Measurements from ENCODE around the gene MSANTD1.

Gene MSANTD1

DNA sequence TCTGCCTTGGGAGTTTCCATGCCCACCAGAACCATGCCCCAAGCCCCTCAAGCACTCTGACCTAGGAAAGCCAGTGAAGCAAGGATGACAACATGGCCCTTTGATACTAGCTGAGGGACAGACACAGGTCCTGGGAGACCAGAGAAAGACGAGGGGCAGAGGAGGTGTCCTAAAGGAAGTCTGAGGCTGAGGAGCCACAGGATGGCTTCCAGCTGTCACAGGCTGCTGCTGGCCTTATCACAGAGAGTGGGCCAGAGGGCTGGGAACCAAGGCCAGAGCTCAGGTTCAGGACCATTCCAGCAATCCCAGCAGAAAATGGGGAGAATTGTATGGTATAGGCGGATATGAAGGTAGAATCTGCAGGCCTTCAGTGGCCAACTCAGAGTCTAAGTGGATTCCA, 31.7 kb upstream of the MSANTD1 start:
- DNase-seq, result no peak

DNA sequence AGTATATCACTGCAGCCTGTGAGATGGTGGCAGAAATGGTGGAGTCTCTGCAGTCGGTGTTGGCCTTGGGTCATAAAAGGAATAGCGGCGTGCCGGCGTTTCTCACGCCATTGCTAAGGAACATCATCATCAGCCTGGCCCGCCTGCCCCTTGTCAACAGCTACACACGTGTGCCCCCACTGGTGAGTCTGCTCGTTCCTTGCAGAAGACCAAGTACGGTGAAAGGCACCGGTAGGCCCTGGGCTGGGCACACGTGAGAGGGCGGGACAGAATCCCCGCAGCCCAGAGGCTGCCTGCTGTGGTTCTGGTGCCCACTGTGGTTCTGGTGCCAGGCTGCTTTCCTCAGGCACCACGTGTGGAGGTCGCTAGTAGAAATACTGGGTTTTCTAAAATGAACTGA, 31.2 kb upstream of the MSANTD1 start:
- DNase-seq, result no peak

DNA sequence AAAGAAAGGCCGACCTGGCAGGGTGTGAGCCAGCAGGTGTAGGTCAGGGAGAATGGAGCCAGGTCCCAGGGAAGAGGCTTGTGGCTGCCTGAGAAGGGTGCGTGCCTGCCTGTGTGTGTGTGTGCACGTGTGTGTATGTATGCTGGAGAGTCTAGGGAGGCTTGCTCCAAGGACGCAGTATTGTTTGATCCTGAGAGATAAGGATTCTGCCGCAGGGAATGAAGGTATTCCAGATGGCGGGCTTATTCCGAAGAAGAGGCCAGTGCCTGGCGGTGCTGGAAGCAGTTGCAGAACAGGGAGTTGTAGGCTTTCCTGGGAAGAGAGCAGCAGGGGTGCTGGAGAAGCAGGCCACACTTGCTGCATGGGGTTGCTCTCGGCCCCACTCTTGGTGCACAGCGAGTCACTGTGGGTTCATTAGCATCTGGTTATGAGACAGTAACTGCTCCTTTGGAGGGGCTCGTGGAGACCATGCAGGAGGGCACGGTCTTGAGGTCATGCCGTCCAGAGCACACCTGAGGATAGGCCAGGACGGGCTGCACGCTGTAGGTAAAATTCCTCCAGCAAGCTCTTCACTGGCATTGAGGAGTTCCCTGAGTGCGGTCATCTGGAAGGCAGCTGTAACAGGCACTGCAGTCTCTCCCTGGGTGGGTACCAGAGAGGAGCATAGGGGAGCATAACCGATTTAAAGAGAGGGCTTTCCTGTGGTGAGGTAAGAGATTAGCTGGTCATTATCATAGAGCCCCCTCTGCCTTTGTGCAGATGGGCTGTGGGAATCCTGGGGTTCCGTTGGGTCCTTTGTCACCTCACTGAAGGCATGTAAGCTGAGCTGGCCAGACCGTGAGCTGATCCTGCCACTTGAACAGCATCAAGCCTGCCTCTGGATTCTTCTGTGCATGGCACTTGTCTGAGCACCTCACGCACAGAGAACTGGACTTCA, 29.9 kb upstream of the MSANTD1 start:
- no peak for DNase-seq

DNA sequence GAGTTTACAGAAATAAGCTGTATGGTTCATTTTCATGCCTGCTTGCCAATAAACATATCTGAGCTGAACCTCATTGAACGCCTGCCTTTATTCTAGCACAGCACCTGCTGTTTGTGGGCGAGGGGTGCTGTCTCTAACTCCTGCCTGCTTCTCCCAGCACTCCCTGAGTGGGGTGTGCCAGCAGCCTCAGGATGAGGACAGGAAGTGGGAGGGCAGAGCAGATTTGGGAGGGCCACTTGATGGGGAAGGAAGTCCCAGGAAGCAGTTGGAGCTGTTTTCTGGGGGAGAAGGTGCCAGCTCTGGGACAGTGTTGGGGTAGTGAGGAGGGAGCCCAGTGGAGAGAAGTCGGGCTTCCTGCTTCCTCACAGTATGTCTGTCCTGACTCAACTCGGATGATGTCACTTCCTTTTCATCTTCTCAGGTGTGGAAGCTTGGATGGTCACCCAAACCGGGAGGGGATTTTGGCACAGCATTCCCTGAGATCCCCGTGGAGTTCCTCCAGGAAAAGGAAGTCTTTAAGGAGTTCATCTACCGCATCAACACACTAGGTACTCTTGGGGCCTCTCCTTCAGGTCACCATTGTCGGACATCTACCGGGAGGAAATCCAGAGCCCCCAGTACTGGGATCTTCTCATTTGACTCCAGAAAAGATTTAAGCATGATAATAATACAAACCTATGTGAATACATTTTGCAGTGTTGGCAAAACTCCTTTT, 29.0 kb upstream of the MSANTD1 start:
- no peak for DNase-seq

DNA sequence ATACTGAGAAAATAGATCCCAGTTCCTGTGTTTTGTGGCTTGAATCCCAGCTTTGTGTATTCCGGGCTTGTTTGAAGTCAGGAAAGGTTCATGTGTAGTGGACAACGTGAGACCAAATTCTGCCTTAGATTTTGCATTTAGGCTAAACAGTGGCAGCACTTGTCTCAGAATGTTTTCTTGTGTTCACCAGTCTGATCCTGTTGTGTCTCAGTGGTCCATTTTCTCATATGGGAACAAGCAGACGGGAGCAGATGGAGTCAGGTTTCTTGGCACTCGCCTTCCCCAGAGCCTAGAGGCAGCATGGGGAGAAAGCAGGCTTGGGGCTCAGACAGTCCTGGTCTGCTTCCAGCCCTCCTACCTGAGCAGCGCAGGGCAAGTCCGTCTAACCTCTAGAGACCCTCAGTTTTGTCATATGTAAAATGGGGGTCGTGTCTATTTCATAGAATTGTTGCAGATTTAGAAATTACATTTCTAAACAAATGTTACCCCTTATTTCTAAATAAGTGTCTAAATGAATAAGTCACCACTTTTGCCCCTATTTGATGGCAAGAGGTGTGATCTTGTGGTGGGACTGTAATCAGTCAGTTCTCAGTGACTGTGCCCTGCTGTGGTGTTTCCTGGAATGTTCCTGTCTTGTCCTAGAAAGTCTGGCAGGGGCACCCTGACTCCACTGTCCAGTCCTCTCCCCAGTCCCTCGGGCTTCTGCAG, 28.3 kb upstream of the MSANTD1 start:
- no peak for DNase-seq

DNA sequence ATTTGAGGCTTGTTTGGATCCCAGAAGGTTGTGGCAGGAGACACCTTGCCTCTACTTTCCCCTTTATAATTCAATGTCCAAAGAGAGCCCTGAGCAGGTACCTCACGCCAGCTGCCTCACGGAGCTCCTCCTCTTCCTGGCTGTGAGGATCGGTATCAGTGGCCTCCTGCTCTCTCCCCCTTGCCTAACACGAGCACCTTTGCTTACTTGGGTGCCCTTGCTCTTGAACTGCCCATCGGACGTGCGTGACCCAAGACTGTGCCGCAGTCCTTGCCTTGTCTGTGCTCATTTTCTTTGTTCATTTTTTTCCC, 27.8 kb upstream of the MSANTD1 start:
- DNase-seq, result no peak

DNA sequence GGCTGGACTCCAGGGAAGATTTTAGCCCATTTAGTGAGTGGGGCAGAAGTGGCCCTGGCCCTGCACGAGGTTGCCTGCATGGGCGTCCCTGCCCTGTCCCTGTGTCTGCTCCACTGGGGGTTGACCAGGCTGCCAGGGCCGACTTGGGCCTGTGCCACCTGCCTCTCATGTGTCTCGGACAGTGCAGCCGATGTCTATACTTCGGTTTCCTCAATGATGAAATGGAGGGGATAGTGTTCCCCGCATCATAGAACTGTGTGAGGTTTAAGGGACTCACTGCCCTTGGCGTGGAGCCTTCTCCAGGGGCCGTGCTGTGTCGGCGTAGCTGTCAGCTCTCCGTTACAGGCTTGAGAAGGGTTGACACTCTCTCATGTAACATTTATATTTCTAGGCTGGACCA, 27.0 kb upstream of the MSANTD1 start:
- no peak for DNase-seq

DNA sequence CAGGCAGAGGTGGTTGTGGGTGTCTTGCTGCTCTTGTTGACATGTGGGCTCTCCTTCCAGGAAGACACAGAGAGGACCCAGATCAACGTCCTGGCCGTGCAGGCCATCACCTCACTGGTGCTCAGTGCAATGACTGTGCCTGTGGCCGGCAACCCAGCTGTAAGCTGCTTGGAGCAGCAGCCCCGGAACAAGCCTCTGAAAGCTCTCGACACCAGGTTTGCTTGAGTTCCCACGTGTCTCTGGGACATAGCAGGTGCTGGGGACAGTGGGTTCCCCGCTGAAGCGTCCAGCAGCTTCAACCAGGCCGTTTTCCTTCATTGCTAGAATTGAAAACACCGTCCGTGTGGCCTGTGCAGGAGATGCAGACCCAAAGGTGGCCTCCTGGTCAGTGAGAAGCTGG, 25.6 kb upstream of the MSANTD1 start:
- no peak for DNase-seq

DNA sequence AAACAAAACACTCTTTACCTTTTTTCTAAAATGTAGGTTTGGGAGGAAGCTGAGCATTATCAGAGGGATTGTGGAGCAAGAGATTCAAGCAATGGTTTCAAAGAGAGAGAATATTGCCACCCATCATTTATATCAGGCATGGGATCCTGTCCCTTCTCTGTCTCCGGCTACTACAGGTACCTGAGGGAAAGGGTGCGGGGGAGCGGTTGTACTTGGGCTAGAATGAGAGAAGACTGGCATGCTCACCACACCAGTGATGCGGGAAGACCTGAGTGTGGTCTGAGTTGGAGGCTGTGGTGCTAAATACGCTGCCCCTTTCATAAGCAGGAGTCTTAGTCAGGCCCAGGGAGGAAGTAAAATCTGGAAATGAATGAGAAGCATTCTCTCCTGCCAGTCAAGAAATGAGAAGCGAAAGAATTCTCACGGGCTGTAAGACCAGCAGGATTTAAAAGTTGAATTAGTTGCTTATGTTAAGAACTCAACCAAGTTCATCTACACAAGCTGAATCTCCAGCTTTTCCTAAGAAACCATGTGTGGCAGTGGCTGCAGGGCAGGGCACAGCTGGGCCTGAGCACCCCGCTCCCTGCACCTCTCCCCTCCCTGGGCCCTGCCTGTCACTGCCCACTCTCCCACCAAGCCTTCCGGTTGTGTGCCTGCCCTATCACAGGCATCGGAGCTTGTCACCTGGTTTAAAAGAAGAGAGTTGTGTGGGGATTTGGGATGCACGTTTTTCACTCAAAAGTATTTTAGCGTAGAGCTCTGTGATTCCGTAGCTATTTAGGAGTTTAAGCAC, 24.8 kb upstream of the MSANTD1 start:
- no peak for DNase-seq

DNA sequence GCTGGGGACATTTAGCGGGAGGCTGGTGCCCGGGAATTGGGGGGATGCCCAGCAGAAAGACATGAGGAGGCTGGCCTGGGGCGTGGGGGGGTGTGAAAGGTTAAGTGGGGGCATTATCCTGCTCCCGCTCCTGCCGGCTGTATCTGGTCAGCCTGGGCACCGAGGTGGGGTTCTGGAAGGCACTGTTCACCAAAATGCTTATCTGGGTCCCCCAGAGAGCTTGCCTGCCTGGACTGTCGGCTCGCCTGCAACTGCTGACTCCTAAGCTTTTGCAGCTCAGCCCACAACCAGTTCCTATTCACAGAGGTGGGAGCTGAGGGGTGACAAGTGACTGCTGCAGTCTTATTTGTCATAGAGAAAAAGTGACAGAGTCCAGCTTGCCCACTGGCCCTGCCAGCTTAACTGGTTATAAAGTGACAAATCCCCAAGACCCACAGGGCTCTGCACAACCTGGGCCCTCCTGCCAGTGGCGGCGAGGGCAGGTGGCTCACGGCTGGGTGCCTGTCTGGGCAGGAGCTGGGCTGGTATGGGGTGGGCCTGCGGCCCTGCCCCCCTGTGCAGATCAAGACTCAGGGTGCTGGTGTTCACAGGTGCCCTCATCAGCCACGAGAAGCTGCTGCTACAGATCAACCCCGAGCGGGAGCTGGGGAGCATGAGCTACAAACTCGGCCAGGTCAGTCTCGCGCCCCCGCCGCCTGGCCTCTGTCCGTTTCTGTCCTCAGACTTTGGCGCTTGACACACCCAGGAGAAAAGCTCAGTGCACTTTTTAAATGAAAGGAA, 23.7 kb upstream of the MSANTD1 start:
- no peak for DNase-seq

DNA sequence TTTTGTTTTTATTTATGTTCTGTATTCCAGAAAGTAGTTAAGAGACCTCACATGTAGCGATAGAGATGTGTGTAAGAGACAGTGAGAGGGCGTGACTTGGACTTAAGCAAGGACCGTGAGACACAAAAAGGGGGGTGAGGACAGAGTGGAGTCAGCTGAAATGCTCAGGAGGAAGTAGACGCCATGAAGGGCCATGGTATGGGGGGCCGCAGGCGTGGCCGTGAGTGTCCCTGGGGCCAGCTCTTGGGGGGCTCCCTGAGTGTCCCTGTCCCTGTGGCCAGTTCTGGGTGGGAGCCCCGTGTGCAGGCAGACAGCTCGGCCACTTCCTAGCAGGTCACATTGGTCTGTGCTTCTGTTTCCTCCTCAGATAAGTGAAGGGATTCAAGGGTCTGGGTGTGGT, 23.0 kb upstream of the MSANTD1 start:
- DNase-seq, result no peak

DNA sequence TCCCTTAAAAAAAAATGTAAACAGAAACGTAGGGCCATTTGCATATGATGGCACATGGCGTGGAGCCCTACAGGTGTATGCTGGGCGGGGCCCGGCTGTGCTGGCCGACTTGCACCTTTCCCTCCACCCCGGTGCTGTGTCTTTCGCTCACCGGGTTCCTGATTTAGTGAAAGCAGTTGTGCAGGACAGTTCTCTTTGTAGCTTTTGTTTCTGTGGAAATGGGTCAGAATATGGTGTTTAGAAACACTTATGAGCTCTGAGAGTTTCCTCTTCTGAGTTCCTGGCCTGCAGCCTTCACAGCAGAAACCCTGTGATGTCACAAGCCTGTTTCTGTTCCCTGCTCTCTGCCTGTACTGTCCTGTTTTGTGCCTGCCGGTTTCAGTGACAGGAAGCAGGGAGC, 22.5 kb upstream of the MSANTD1 start:
- DNase-seq, result no peak

DNA sequence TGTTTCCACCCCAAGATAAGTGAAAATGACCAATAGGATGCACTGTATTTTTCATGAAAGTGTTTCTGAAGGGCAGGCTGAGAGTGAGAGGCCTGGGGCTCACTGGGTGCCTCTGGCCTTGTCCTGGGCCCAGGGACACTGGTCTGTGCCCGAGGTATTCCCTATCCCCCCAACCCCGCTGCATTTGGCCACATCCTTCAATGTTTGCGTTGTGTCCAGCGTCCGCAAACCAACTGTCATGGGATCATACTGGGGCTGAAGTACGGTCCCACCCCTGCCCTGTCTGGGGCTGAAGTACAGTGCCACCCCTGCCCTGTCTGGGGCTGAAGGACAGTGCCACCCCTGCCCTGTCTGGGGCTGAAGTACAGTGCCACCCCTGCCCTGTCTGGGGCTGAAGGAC, 22.0 kb upstream of the MSANTD1 start:
- no peak for DNase-seq

DNA sequence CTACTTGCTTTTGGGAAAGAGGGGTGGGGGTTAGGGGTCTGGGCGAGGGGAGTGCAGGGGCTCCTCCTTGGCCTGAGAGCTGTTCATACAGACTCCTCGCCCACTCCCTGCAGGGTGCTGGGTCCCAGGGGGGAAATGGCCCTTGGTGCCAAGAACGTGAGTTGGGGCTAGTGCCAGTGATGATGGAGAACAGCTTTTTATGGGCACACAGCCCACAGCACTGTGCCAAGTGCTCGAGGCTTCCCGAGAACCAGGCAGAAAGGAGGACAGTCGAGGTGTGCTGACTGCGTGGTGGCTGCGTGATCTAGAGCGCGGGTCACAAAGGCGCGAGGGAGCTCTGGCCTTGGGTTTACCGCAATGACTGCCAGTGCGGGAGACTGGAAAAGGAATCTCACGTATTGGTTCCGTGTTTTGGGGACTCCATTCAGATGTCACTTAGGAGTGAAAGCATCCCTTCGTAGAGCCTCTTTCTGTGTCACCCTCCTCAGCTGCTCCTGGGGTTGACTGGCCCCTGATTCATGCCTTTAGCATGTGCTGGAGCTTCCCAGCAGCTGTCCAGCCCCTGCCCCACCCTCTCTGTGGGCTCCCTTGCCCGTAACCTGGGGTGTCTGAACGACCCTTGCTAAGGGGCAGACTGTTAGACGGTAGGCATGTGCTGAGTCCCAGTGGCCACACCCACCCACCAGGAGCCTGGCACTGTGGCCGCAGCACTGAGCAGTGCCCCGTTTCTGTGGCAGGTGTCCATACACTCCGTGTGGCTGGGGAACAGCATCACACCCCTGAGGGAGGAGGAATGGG, 20.9 kb upstream of the MSANTD1 start:
- no peak for DNase-seq

DNA sequence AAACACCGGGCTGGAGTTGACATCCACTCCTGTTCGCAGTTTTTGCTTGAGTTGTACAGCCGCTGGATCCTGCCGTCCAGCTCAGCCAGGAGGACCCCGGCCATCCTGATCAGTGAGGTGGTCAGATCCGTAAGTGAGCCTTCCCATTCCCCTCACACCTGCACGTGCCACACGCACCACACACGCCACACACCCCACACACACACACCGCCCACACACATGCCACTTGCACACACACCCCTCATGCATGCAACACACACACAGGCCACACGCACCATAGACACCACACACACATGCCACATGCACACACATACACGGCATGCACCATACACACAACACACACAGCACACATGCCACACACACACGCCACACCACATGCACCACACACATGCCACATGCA, 20.1 kb upstream of the MSANTD1 start:
- DNase-seq, result no peak

DNA sequence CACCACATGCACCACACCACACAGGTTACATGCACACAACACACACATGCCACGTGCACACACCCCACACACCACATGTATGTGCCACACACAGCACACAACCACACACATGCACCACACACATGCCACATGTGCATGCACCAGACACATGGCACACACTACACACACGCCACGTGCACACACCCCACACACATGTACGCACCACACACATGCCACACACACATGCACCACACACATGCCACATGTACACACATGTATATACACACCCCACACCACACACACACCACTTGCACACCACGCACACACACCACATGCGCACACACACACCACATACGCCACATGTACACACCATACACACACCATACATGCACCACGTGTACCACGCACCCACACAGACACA, 19.6 kb upstream of the MSANTD1 start:
- no peak for DNase-seq

DNA sequence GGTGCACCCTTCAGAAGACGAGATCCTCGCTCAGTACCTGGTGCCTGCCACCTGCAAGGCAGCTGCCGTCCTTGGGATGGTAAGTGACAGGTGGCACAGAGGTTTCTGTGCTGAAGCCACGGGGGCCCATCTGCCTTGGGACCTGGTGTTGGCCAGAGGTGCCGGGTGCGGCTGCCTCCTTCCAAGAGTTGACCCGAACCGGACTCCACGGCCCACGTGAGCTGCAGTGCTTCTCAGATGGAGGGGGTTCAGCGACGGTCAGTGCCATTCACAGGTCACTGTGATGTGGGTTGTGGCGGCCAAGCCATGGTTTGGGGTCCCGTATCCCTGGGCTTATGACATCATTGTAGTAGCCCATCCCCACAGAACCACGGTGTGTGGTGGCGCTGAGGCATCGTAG, 19.0 kb upstream of the MSANTD1 start:
- DNase-seq, result no peak

DNA sequence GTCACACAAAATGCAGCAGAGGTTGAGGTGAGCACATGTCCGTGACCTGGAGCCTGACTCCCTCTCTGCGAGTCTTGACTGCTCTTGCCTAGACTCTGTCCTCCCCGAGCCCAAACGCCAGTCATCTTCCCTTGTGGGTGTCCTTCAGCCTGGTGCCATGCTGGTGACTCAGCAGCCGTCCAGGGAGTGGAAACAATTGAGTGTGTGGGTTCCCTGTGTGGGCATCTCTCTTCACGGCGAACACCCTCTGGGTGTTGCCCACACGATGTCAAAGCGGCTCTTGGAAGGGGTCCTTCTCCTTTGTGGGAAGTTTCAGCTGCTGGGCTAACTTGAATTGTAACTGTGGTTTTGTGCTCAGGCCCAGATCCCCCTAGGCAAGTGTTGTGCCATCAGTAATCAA, 17.5 kb upstream of the MSANTD1 start:
- no peak for DNase-seq

DNA sequence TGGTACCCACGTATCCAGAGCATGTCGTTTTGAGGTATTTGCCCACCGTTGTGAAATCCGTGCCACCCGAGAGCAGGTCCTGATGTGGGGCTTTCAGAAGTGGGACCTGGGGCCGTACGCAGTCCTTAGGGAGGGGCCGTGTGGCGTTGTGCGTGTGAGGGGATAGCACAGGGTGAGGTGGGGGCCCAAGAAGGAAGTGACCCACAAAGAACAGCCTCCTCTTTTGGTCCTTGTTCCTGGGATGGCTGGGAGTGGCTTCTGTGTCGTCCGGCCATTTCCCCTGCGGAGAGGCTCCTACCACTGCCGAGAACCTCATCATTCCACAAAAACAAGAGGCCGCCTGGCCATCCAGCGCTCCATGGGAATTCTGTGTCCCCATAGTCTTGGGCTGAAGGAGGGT, 17.0 kb upstream of the MSANTD1 start:
- no peak for DNase-seq

DNA sequence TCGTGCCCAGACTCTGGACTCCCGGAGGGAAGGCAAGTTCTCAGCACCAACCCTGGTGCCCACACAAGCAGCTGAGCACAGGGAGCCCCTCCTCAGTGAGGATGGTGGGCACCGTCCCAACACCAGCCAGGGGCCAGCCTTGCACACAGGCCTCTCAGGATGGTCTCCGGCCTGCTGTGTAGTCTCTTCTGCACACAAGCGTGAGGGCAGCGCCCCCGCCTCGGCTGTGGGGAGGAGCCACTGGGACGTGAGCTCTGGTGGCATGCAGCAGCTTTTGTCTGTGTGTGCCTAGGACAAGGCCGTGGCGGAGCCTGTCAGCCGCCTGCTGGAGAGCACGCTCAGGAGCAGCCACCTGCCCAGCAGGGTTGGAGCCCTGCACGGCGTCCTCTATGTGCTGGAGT, 16.1 kb upstream of the MSANTD1 start:
- no peak for DNase-seq

DNA sequence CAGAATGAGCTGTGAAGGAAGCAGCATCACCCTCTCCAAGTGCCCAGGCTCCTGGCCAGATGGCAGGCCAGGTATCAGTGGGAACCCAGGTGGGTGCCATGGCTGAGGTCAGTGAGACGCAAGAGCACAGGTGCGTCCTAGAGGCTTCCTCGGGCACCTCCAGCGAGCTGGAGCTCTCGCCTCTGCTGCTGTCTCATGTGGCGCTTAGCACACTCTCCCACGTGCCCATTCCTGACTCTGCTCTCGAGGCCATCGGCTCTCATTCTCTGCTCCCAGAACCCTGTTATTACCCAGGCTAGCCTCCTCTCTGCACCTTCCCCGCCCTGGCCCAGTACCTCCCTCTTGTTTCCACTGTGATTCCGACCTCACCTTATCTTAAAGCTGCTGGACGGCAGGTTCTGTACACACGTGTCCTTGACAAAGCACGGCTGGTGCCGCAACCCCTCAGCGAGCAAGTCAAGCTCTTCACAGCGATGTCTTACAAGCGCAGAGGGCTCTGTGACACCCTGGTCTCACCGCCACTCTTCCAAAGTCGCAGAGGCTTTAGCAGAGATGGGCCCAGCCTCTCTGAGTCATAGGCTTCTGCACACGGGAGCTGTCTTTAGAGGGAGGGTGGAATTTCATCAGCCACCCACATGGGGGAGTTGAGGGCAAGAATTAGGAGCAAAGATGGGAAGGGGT, 15.4 kb upstream of the MSANTD1 start:
- DNase-seq, result no peak
